H7 (cell line): Measurements from ENCODE around the gene ANO6. TPM values are rescaled to one million over a fixed set of nuclear protein-coding genes. Genes with fewer than 3 reads are reported as not detected.
"Not testable (repeated sequence)": the region's sequence is repeated elsewhere in the genome, so short reads cannot be mapped to it uniquely, and the experiment has no call there.

Source experiments
- DNase-seq: peaks from one replicate; pipeline ENCODE4 v3.0.0; 2012
- H3K27me3 ChIP-seq: 2 replicates; pipeline ENCODE4 v1.6.0; 2011; ENCODE audit warnings: mild to moderate bottlenecking, low read length; ENCODE audit not compliant: control insufficient read depth, insufficient read depth
- H3K36me3 ChIP-seq: replicated peaks from 2 replicates; pipeline ENCODE4 v1.5.1; 2011; ENCODE audit warnings: low read length; ENCODE audit not compliant: control insufficient read depth, insufficient read depth
- H3K4me3 ChIP-seq: 2 replicates; pipeline ENCODE4 v1.5.1; 2011; ENCODE audit warnings: low read depth, mild to moderate bottlenecking, control low read depth, low read length, moderate library complexity; ENCODE audit not compliant: insufficient read depth
- total RNA-seq: library from RNA; depleted of rRNA; stranded (reverse); fragments of >200 nt; shearing (Covaris generic); gene quantifications from 2 replicates; pipeline ENCODE4 v1.2.3, GENCODE V29; 2014

Gene ANO6
- total RNA-seq, 1 experiment from 2014 or later = 33.4 TPM

- no peak overlapping the region for H3K4me3 ChIP-seq
- no peaks in the 10 kb centered on the region for H3K36me3 ChIP-seq
- H3K27me3 ChIP-seq = no peaks in the 10 kb centered on the region
- no peak for DNase-seq
Observed at GRCh38 chr12:45220363-45220931, 4.6 kb downstream of the ANO6 start.

GRCh38 chr12:45220969-45221368 lies 5.1 kb downstream of the ANO6 start:
- Histone ChIP-seq H3K27me3 (no peaks in the 10 kb centered on the region), H3K4me3 (no peak overlapping the region), H3K36me3 (no peaks in the 10 kb centered on the region)
- no peak for DNase-seq

- Histone ChIP-seq H3K27me3 (no peaks in the 10 kb centered on the region), H3K4me3 (no peak overlapping the region), H3K36me3 (no peaks in the 10 kb centered on the region; the same call in 1 of the 2 replicates)
- DNase-seq = no peak
Observed at GRCh38 chr12:45223868-45224267, 8.0 kb downstream of the ANO6 start.

GRCh38 chr12:45224311-45224710 lies 8.4 kb downstream of the ANO6 start:
- DNase-seq = no peak
- Histone ChIP-seq H3K27me3 (no peaks in the 10 kb centered on the region), H3K4me3 (no peak overlapping the region), H3K36me3 (no peaks in the 10 kb centered on the region; the same call in 1 of the 2 replicates)

GRCh38 chr12:45226021-45226420 lies 10.1 kb downstream of the ANO6 start:
- DNase-seq = no peak
- H3K4me3 ChIP-seq = no peak overlapping the region
- H3K36me3 ChIP-seq = no peaks in the 10 kb centered on the region; the same call in 1 of the 2 replicates
- H3K27me3 ChIP-seq = no peaks in the 10 kb centered on the region

GRCh38 chr12:45227316-45228067 lies 11.6 kb downstream of the ANO6 start:
- H3K27me3 ChIP-seq = no peaks in the 10 kb centered on the region
- H3K4me3 ChIP-seq = no peak overlapping the region
- DNase-seq = no peak
- H3K36me3 ChIP-seq = no peaks in the 10 kb centered on the region; the same call in 1 of the 2 replicates

- H3K36me3 ChIP-seq = no peaks in the 10 kb centered on the region; the same call in 1 of the 2 replicates
- H3K27me3 ChIP-seq = no peaks in the 10 kb centered on the region
- no peak overlapping the region for H3K4me3 ChIP-seq
- DNase-seq = no peak
Observed at GRCh38 chr12:45231515-45232145, 15.7 kb downstream of the ANO6 start.

GRCh38 chr12:45232146-45232755 lies 16.4 kb downstream of the ANO6 start:
- no peak for DNase-seq
- H3K36me3 ChIP-seq = no peaks in the 10 kb centered on the region; the same call in 1 of the 2 replicates
- H3K4me3 ChIP-seq = no peak overlapping the region
- no peaks in the 10 kb centered on the region for H3K27me3 ChIP-seq

- no peak for DNase-seq
- H3K4me3 ChIP-seq = no peak overlapping the region
Observed at GRCh38 chr12:45232756-45233372, 17.0 kb downstream of the ANO6 start.

GRCh38 chr12:45234139-45234865 lies 18.4 kb downstream of the ANO6 start:
- Histone ChIP-seq H3K36me3 (no peaks in the 10 kb centered on the region), H3K4me3 (no peak overlapping the region), H3K27me3 (no peaks in the 10 kb centered on the region)
- peak; percentile 51 for DNase-seq

More at GRCh38 chr12:45232756-45233372, 17.0 kb downstream of the ANO6 start:
- Histone ChIP-seq H3K27me3 (no peaks in the 10 kb centered on the region), H3K36me3 (no peaks in the 10 kb centered on the region; the same call in 1 of the 2 replicates)

- DNase-seq = no peak
- H3K4me3 ChIP-seq = no peak overlapping the region
Observed at GRCh38 chr12:45235087-45236025, 19.5 kb downstream of the ANO6 start.

GRCh38 chr12:45236383-45236782 lies 20.5 kb downstream of the ANO6 start:
- DNase-seq = not testable (repeated sequence)

More at GRCh38 chr12:45235087-45236025, 19.5 kb downstream of the ANO6 start:
- no peaks in the 10 kb centered on the region for H3K27me3 ChIP-seq
- H3K36me3 ChIP-seq = no peaks in the 10 kb centered on the region

GRCh38 chr12:45242180-45242579 lies 26.3 kb downstream of the ANO6 start:
- DNase-seq = no peak
- H3K36me3 ChIP-seq = no peaks in the 10 kb centered on the region
- H3K27me3 ChIP-seq = no peaks in the 10 kb centered on the region
- no peak overlapping the region for H3K4me3 ChIP-seq

More at GRCh38 chr12:45236383-45236782, 20.5 kb downstream of the ANO6 start:
- not testable (repeated sequence) for H3K27me3 ChIP-seq, H3K4me3 ChIP-seq, H3K36me3 ChIP-seq
